Peyer's patch (tissue), 4 donors: Measurements from ENCODE around the gene ESRRG.

Experiments
- POLR2A ChIP-seq, 2 donors: fragments of 450-650 bp; IDR thresholded peaks; one replicate each; pipeline ENCODE4 v1.5.1; 2017; ENCODE audit warnings: antibody characterized with exemption in 2 of 2, mild to moderate bottlenecking in 2 of 2, moderate library complexity in 2 of 2
- TF ChIP-seq, protein P1 (sequence below), 6 experiments: fragments of 450-650 bp in 4 of 6; fragments of 200-600 bp in 2 of 6; sonication (generic) in 1 of 6; IDR thresholded peaks; one replicate each; pipeline ENCODE4 v1.5.1; 2017 to 2019; ENCODE audit warnings: antibody characterized with exemption in 6 of 6, mild to moderate bottlenecking in 3 of 6, moderate library complexity in 1 of 6

DNA sequence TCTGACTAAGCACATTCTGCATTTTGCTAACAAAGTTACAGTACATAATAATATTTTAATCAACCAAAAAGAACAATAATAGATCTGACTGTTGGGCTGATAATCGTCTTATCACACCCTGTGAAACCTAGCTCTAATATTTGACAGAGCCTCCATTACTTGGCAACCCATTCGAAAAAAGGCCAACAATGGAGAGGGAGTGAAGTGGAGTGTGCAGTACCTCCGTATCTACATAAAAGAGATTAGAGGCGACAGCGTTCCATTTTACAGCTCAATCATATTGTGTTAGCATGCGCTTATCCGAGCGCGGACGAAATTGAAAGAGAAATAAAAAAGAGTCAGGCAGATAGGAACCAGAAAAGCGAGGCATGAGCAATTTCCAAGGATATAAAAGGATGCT lies 162.7 kb downstream of the ESRRG start:
- TF ChIP-seq, protein P1, sequence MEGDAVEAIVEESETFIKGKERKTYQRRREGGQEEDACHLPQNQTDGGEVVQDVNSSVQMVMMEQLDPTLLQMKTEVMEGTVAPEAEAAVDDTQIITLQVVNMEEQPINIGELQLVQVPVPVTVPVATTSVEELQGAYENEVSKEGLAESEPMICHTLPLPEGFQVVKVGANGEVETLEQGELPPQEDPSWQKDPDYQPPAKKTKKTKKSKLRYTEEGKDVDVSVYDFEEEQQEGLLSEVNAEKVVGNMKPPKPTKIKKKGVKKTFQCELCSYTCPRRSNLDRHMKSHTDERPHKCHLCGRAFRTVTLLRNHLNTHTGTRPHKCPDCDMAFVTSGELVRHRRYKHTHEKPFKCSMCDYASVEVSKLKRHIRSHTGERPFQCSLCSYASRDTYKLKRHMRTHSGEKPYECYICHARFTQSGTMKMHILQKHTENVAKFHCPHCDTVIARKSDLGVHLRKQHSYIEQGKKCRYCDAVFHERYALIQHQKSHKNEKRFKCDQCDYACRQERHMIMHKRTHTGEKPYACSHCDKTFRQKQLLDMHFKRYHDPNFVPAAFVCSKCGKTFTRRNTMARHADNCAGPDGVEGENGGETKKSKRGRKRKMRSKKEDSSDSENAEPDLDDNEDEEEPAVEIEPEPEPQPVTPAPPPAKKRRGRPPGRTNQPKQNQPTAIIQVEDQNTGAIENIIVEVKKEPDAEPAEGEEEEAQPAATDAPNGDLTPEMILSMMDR (IDR thresholded peaks at IDR 0.05) = no peak
- TF ChIP-seq POLR2A (IDR thresholded peaks at IDR 0.05) = no peak
